Large intestine (tissue), 3 donors: Measurements from ENCODE around the gene SMYD5. TPM values are rescaled to one million over a fixed set of nuclear protein-coding genes. Genes with fewer than 3 reads are reported as not detected.
A peak's percentile ranks its signal among the peaks of the same experiment; 100 is the strongest.

Source experiments
- DNase-seq, 2 donors: peaks; one replicate each; pipeline versions ENCODE4 v3.0.0 to v3.0.0-alpha.2; 2013
- H3K27ac ChIP-seq: one replicate; pipeline ENCODE4 v1.5.1; 2013; ENCODE audit warnings: low read length
- H3K27me3 ChIP-seq: 2 replicates; pipeline ENCODE4 v1.6.1; 2013; ENCODE audit warnings: low read length; ENCODE audit not compliant: control insufficient read depth, insufficient read depth
- H3K36me3 ChIP-seq: 2 replicates; pipeline ENCODE4 v1.6.1; 2013; ENCODE audit warnings: low read length; ENCODE audit not compliant: control insufficient read depth, insufficient read depth
- H3K4me1 ChIP-seq: one replicate; pipeline ENCODE4 v1.6.1; 2013; ENCODE audit warnings: low read length; ENCODE audit not compliant: control insufficient read depth, insufficient read depth
- H3K4me3 ChIP-seq: one replicate; pipeline ENCODE4 v1.5.1; 2013; ENCODE audit warnings: low read length
- H3K9me3 ChIP-seq: one replicate; pipeline ENCODE4 v1.6.1; 2013; ENCODE audit warnings: mild to moderate bottlenecking, low read depth, low read length, moderate library complexity; ENCODE audit not compliant: control insufficient read depth
- WGBS: methylation state at CpG from one replicate; pipeline ENCODE4 v1.1.5; 2013; ENCODE audit warnings: low lambda C conversion rate; ENCODE audit not compliant: insufficient coverage; 5-methylcytosine and 5-hydroxymethylcytosine counted together
- polyA plus RNA-seq: library from polyadenylated mRNA; unstranded; fragments of 120-200 nt; gene quantifications from one replicate; pipeline ENCODE4 v1.2.1, GENCODE V29; 2013

The SMYD5 gene
- polyA plus RNA-seq, 1 donor = 24.5 TPM

GRCh38 chr2:73203055-73203681 lies 10.9 kb upstream of the SMYD5 start:
- Histone ChIP-seq H3K4me1 (peaks cover 6% of the 10 kb centered on the region), H3K4me3 (peak overlapping the region; percentile 4), H3K27me3 (peaks cover 48% of the 10 kb centered on the region), H3K9me3 (peaks cover 3% of the 10 kb centered on the region), H3K36me3 (no peaks in the 10 kb centered on the region), H3K27ac (no peak overlapping the region)
- no CpG with 5 or more reads among the region's 44 CpGs for WGBS
- peak in 1 of 2 donors; percentile 30 for DNase-seq

- Histone ChIP-seq H3K4me1 (peaks cover 6% of the 10 kb centered on the region), H3K4me3 (no peak overlapping the region), H3K9me3 (peaks cover 3% of the 10 kb centered on the region), H3K27ac (no peak overlapping the region), H3K36me3 (no peaks in the 10 kb centered on the region), H3K27me3 (peaks cover 48% of the 10 kb centered on the region)
- WGBS = no CpG with 5 or more reads among the region's 6 CpGs
- DNase-seq = no peak
Observed at GRCh38 chr2:73205611-73206010, 8.4 kb upstream of the SMYD5 start.

GRCh38 chr2:73208258-73208657 lies 5.8 kb upstream of the SMYD5 start:
- WGBS = no CpG with 5 or more reads among the region's 3 CpGs

GRCh38 chr2:73210019-73210418 lies 4.0 kb upstream of the SMYD5 start:
- no peak overlapping the region for H3K27ac ChIP-seq
- peaks cover 9% of the 10 kb centered on the region for H3K27me3 ChIP-seq
- no peaks in the 10 kb centered on the region for H3K36me3 ChIP-seq
- WGBS = 50% methylated on average over 2 of the region's 4 CpGs
- H3K9me3 ChIP-seq = no peaks in the 10 kb centered on the region
- H3K4me3 ChIP-seq = no peak overlapping the region
- H3K4me1 ChIP-seq = peaks cover 2% of the 10 kb centered on the region
- DNase-seq = no peak

More at GRCh38 chr2:73208258-73208657, 5.8 kb upstream of the SMYD5 start:
- peaks cover under 1% of the 10 kb centered on the region for H3K9me3 ChIP-seq
- H3K27ac ChIP-seq = no peak overlapping the region
- H3K27me3 ChIP-seq = peaks cover 24% of the 10 kb centered on the region
- no peak overlapping the region for H3K4me3 ChIP-seq
- H3K4me1 ChIP-seq = peaks cover 2% of the 10 kb centered on the region
- no peaks in the 10 kb centered on the region for H3K36me3 ChIP-seq
- DNase-seq = no peak

GRCh38 chr2:73210696-73211095 lies 3.3 kb upstream of the SMYD5 start:
- Histone ChIP-seq H3K4me1 (peaks cover 6% of the 10 kb centered on the region), H3K27me3 (peaks cover 3% of the 10 kb centered on the region), H3K4me3 (no peak overlapping the region), H3K36me3 (no peaks in the 10 kb centered on the region), H3K9me3 (no peaks in the 10 kb centered on the region), H3K27ac (no peak overlapping the region)
- no CpG with 5 or more reads among the region's 6 CpGs for WGBS
- DNase-seq = no peak

- Histone ChIP-seq H3K4me3 (no peak overlapping the region), H3K4me1 (peaks cover 6% of the 10 kb centered on the region), H3K9me3 (no peaks in the 10 kb centered on the region), H3K36me3 (no peaks in the 10 kb centered on the region), H3K27me3 (no peaks in the 10 kb centered on the region), H3K27ac (no peak overlapping the region)
- DNase-seq = no peak
- no CpG with 5 or more reads among the region's 7 CpGs for WGBS
Observed at GRCh38 chr2:73212098-73212447, 2.0 kb upstream of the SMYD5 start.

GRCh38 chr2:73212448-73213176 lies 1.4 kb upstream of the SMYD5 start:
- no peak overlapping the region for H3K27ac ChIP-seq
- peaks cover 6% of the 10 kb centered on the region for H3K4me1 ChIP-seq
- H3K4me3 ChIP-seq = no peak overlapping the region
- no peaks in the 10 kb centered on the region for H3K27me3 ChIP-seq
- H3K36me3 ChIP-seq = no peaks in the 10 kb centered on the region
- WGBS = 0% methylated on average over 1 of the region's 20 CpGs
- no peaks in the 10 kb centered on the region for H3K9me3 ChIP-seq
- DNase-seq = peak; percentile 55 to 63

GRCh38 chr2:73215254-73215653 lies 1.2 kb downstream of the SMYD5 start:
- WGBS = 50% methylated on average over 2 of the region's 4 CpGs
- Histone ChIP-seq H3K4me3 (peak overlapping the region; percentile 85), H3K4me1 (peaks cover 6% of the 10 kb centered on the region), H3K27ac (no peak overlapping the region), H3K9me3 (no peaks in the 10 kb centered on the region), H3K36me3 (peaks cover 15% of the 10 kb centered on the region), H3K27me3 (no peaks in the 10 kb centered on the region)
- DNase-seq = no peak

- no peak overlapping the region for H3K4me3 ChIP-seq
- H3K4me1 ChIP-seq = peaks cover 6% of the 10 kb centered on the region
- H3K36me3 ChIP-seq = peaks cover 34% of the 10 kb centered on the region
- H3K27me3 ChIP-seq = no peaks in the 10 kb centered on the region
- no peaks in the 10 kb centered on the region for H3K9me3 ChIP-seq
- no peak for DNase-seq
- WGBS = no CpG with 5 or more reads among the region's 5 CpGs
- H3K27ac ChIP-seq = no peak overlapping the region
Observed at GRCh38 chr2:73217160-73217559, 3.1 kb downstream of the SMYD5 start.

- H3K27ac ChIP-seq = no peak overlapping the region
- no CpG with 5 or more reads among the region's 2 CpGs for WGBS
- H3K36me3 ChIP-seq = peaks cover 41% of the 10 kb centered on the region
- no peaks in the 10 kb centered on the region for H3K27me3 ChIP-seq
- no peak for DNase-seq
- H3K4me1 ChIP-seq = peaks cover 4% of the 10 kb centered on the region
- no peak overlapping the region for H3K4me3 ChIP-seq
- H3K9me3 ChIP-seq = no peaks in the 10 kb centered on the region
Observed at GRCh38 chr2:73217826-73218225, 3.8 kb downstream of the SMYD5 start.

- no peak overlapping the region for H3K4me3 ChIP-seq
- no peak overlapping the region for H3K27ac ChIP-seq
- H3K9me3 ChIP-seq = no peaks in the 10 kb centered on the region
- H3K36me3 ChIP-seq = peaks cover 45% of the 10 kb centered on the region
- H3K4me1 ChIP-seq = peaks cover 4% of the 10 kb centered on the region
- no peaks in the 10 kb centered on the region for H3K27me3 ChIP-seq
- DNase-seq = no peak
Observed at GRCh38 chr2:73218298-73218697, 4.3 kb downstream of the SMYD5 start.
